Stomach (tissue), 9 donors: ENCODE results near the gene IDH2. TPM values are rescaled to one million over a fixed set of nuclear protein-coding genes. Genes with fewer than 3 reads are reported as not detected.

ENCODE experiments used
- DNase-seq, 2 donors: peaks; one replicate each; pipeline versions ENCODE4 v3.0.0 to v3.0.0-alpha.2; 2013 to 2019
- H3K27ac ChIP-seq, 5 donors: fragments of 200-600 bp in 4 of 5; sonication (generic) in 4 of 5; one replicate each; pipeline ENCODE4 v1.5.1; 2013 to 2019; ENCODE audit warnings: mild to moderate bottlenecking in 1 of 5, moderate library complexity in 1 of 5
- H3K27me3 ChIP-seq, 3 donors: fragments of 200-600 bp; sonication (generic); one replicate each; pipeline ENCODE4 v1.5.1; 2017 to 2019; ENCODE audit warnings: mixed run types in 1 of 3
- H3K36me3 ChIP-seq, 4 donors: fragments of 200-600 bp; sonication (generic); 1 replicate in 3 of 4; 2 replicates in 1 of 4; pipeline ENCODE4 v1.5.1; 2016 to 2019
- H3K4me1 ChIP-seq, 4 donors: fragments of 200-600 bp; sonication (generic); one replicate each; pipeline ENCODE4 v1.5.1; 2016 to 2019
- H3K4me3 ChIP-seq, 4 donors: fragments of 200-600 bp; sonication (generic) in 3 of 4; one replicate each; pipeline ENCODE4 v1.5.1; 2016 to 2019; ENCODE audit warnings: mild to moderate bottlenecking in 1 of 4
- H3K9me3 ChIP-seq, 4 donors: fragments of 200-600 bp; sonication (generic); one replicate each; pipeline ENCODE4 v1.5.1; 2016 to 2019
- EP300 ChIP-seq: sonication (generic); formaldehyde crosslinking; IDR thresholded peaks from one replicate; pipeline ENCODE4 v1.6.1; 2017; ENCODE audit warnings: antibody characterized with exemption
- POLR2A ChIP-seq, 4 donors: fragments of 450-650 bp; IDR thresholded peaks; one replicate each; pipeline ENCODE4 v1.6.1; 2016; ENCODE audit warnings: antibody characterized with exemption in 4 of 4, control low read depth in 2 of 4, mild to moderate bottlenecking in 1 of 4, moderate library complexity in 1 of 4
- POLR2AphosphoS5 ChIP-seq, 3 donors: sonication (generic); formaldehyde crosslinking; IDR thresholded peaks; one replicate each; pipeline ENCODE4 v1.6.1; 2016; ENCODE audit warnings: antibody characterized with exemption in 3 of 3
- WGBS, 5 donors: extraction: QIAGEN DNeasy Blood & Tissue Kit in 3 of 5; methylation state at CpG; one replicate each; pipeline versions ENCODE4 v1.1.5 to v1.1.7; 2013 to 2018; 5-methylcytosine and 5-hydroxymethylcytosine counted together
- intact Hi-C: fragments of 100-400 bp; cut with DNase I; formaldehyde crosslinking; loops from one replicate; pipeline ENCODE4 v1.15.1; 2023; ENCODE audit warnings: low total_unique reads
- polyA plus RNA-seq, 3 donors: library from polyadenylated mRNA; stranded (reverse); fragments of 200-250 nt; gene quantifications; one replicate each; pipeline ENCODE4 v1.2.3, GENCODE V29; 2013
- total RNA-seq, 5 donors: library from RNA; depleted of rRNA; stranded (reverse); fragments of >200 nt; gene quantifications; one replicate each; pipeline versions ENCODE4 v1.1.0 to v1.2.3, GENCODE V29; 2014 to 2016
- TF ChIP-seq, protein P1 (sequence below), 7 experiments: fragments of 450-650 bp in 4 of 7; fragments of 200-600 bp in 3 of 7; sonication (generic) in 3 of 7; IDR thresholded peaks; one replicate each; pipeline ENCODE4 v1.5.1; 2016 to 2019; ENCODE audit warnings: antibody characterized with exemption in 7 of 7, control low read depth in 2 of 7, mild to moderate bottlenecking in 1 of 7
- donor health status: healthy with polysubstance abuse.
- donor health status: Bipolar disorder and iron deficiency.
- donor health status: healthy.

IDH2 gene
- total and polyA plus RNA-seq, 8 donors, result 12.3 to 186 (median 117) TPM

DNA sequence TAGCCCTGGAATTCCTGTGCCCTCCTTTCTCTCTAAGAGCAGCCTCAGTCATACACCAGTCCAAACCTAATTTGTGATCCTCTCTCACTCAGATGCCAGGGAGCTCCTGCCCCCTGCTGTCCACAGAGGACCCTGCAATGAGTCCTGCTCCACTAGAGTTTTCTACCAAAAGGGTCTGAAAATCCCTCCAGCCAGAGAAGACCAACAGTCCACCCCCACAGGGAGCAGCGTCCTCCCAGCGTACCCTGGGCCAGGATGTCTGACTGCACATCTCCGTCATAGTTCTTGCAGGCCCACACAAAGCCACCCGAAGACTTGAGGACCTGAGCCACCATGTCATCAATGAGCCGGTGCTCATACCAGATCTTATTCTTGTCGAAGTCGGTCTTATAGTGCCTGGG is 15.4 kb downstream of the IDH2 start:
- Histone ChIP-seq H3K4me3 (no peak overlapping the region), H3K27me3 (no peaks in the 10 kb centered on the region), H3K4me1 (peaks cover 0 to 17% (median 8%) of the 10 kb centered on the region in 4 donors), H3K36me3 (peaks cover 70 to 98% (median 97%) of the 10 kb centered on the region in 4 donors), H3K9me3 (no peaks in the 10 kb centered on the region), H3K27ac (peak overlapping the region in 2 of 5 donors; percentile 8 to 76)
- TF ChIP-seq, protein P1, sequence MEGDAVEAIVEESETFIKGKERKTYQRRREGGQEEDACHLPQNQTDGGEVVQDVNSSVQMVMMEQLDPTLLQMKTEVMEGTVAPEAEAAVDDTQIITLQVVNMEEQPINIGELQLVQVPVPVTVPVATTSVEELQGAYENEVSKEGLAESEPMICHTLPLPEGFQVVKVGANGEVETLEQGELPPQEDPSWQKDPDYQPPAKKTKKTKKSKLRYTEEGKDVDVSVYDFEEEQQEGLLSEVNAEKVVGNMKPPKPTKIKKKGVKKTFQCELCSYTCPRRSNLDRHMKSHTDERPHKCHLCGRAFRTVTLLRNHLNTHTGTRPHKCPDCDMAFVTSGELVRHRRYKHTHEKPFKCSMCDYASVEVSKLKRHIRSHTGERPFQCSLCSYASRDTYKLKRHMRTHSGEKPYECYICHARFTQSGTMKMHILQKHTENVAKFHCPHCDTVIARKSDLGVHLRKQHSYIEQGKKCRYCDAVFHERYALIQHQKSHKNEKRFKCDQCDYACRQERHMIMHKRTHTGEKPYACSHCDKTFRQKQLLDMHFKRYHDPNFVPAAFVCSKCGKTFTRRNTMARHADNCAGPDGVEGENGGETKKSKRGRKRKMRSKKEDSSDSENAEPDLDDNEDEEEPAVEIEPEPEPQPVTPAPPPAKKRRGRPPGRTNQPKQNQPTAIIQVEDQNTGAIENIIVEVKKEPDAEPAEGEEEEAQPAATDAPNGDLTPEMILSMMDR (IDR thresholded peaks at IDR 0.05), result peak in 5 of 7 experiments; percentile 29 to 52 (median 42)
- TF ChIP-seq EP300, result no peak
- TF ChIP-seq POLR2AphosphoS5 (IDR thresholded peaks at IDR 0.05), result no peak
- no peak for TF ChIP-seq POLR2A (IDR thresholded peaks at IDR 0.05)
- DNase-seq, result peak in 1 of 2 donors; percentile 64
- intact Hi-C loops, result no loop called here
- WGBS, 5 donors, result 90 to 96% (median 94%) methylated on average over 3 to 7 of the region's 7 CpGs

DNA sequence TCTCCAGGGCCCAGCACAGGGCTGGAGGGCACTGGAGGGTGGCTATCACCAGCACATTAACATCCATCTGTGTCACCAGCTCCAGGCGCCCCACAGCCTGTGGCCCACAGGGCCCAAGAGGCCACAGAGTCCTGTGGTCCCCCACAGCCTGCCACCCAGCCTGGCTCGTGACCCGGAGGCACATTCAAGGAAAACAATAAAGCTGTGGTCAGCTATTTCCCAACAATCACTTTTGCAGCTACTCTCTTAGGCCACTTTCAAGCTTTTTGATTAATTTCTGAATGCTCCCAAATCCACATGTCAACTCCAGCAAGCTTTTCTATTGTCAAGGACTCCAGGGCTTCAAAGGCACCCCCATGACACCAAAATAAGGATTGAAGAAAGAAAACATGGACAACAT is 16.7 kb downstream of the IDH2 start:
- WGBS, 5 donors, result 87 to 100% (median 89%) methylated on average over 3 of the region's 3 CpGs
- peaks cover 0 to 30% (median 9%) of the 10 kb centered on the region in 4 donors for H3K4me1 ChIP-seq
- intact Hi-C loops, result no loop called here
- peak overlapping the region in 2 of 5 donors; percentile 47 to 76 for H3K27ac ChIP-seq
- H3K9me3 ChIP-seq, result no peaks in the 10 kb centered on the region
- no peak overlapping the region for H3K4me3 ChIP-seq
- TF ChIP-seq POLR2A (IDR thresholded peaks at IDR 0.05) (no peak), EP300 (no peak), POLR2AphosphoS5 (IDR thresholded peaks at IDR 0.05) (no peak)
- TF ChIP-seq, protein P1 (IDR thresholded peaks at IDR 0.05), result no peak
- no peak for DNase-seq
- H3K36me3 ChIP-seq, result peaks cover 70 to 99% (median 98%) of the 10 kb centered on the region in 4 donors
- H3K27me3 ChIP-seq, result no peaks in the 10 kb centered on the region

DNA sequence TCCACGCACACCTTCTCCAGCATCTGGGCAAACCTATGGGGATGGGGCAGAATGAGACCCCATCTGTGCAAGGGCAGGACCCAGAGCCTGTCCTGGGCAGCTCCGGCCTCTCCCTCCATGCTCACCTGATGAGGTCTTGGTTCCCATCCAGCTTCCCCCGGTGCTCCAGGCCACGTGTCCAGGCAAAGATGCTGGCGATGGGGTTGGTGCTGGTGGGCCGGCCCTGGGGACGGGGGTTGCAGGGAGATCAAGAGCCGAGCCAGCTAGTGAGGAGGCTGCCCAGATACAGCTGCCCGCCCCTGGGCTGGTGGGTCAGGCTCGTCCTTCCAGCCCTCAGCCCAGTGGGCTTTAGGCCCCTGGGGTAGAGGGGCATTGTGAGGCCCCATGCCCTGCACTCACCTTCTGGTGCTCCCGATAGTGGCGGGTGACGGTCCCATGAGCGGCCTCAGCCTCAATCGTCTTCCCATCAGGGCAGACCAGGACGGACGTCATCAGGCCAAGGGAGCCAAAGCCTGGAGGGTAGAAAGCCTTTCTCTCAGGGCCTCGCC is 17.3 kb downstream of the IDH2 start:
- DNase-seq, result no peak
- Histone ChIP-seq H3K36me3 (peaks cover 70 to 99% (median 98%) of the 10 kb centered on the region in 4 donors), H3K4me1 (peaks cover 0 to 35% (median 9%) of the 10 kb centered on the region in 4 donors), H3K27ac (peak overlapping the region in 2 of 5 donors; percentile 23 to 76), H3K9me3 (no peaks in the 10 kb centered on the region), H3K4me3 (no peak overlapping the region), H3K27me3 (no peaks in the 10 kb centered on the region)
- WGBS, 5 donors, result 90 to 99% (median 92%) methylated on average over 14 to 18 of the region's 18 CpGs
- intact Hi-C loops, result no loop called here
- TF ChIP-seq EP300, result no peak
- TF ChIP-seq, protein P1 (IDR thresholded peaks at IDR 0.05), result no peak
- TF ChIP-seq POLR2AphosphoS5 (IDR thresholded peaks at IDR 0.05), result no peak
- TF ChIP-seq POLR2A (IDR thresholded peaks at IDR 0.05), result no peak

DNA sequence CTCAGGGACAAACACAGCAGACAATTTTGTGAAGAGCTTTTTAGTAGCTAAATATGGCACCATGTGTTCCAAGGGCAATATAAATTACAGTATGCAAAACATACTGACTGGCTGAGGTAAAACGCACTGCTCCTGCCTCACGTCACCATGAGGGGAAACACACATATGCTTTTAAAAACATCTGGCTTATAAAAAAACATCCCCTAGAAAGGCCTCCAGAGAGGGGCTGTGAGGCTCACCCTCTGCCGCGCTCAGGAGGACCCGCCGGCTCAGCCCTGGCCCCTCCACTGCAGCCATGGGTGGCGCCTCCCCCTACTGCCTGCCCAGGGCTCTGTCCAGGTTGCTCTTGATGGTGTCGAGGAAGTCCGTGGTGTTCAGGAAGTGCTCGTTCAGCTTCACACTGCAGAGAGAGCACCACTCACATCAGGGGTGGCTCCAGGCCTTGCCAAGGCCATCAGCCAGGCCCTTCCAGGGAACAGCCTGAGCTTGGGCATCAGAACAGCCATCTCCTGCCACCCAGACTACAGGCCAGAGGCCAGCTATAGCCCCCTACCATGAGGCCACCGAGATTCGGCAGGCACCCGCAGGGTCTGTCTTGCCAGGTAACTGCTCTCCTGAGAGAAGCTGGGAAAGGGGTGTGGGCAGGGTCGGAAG is 18.2 kb downstream of the IDH2 start:
- TF ChIP-seq, protein P1 (IDR thresholded peaks at IDR 0.05), result no peak
- TF ChIP-seq POLR2AphosphoS5 (IDR thresholded peaks at IDR 0.05) (no peak), POLR2A (IDR thresholded peaks at IDR 0.05) (no peak), EP300 (no peak)
- Histone ChIP-seq H3K9me3 (no peaks in the 10 kb centered on the region), H3K36me3 (peaks cover 68 to 99% (median 98%) of the 10 kb centered on the region in 4 donors), H3K4me1 (peaks cover 0 to 35% (median 9%) of the 10 kb centered on the region in 4 donors), H3K4me3 (no peak overlapping the region), H3K27ac (peak overlapping the region in 3 of 5 donors; percentile 23 to 76 (median 37)), H3K27me3 (no peaks in the 10 kb centered on the region)
- WGBS, 5 donors, result 74 to 85% (median 81%) methylated on average over 10 to 14 of the region's 14 CpGs
- DNase-seq, result no peak
- intact Hi-C loops, result no loop called here
